ENCODE data around the gene FBXL15. TPM values are rescaled to one million over a fixed set of nuclear protein-coding genes. Genes with fewer than 3 reads are reported as not detected.
A peak's percentile ranks its signal among the peaks of the same experiment; 100 is the strongest.

The FBXL15 gene
- total RNA-seq: 10 to 100 TPM; 13.4 to 34.0 (median 27.2) TPM

GRCh38 chr10:102420714-102421506, at the start of gene FBXL15:
Gene FBXL15 (plus strand): TSS chr10:102420836. CDS start chr10:102421130, 294 bp downstream.
- peaks cover 0 to 6% of the 10 kb centered on the region in 2 donors for H3K36me3 ChIP-seq
- no peaks in the 10 kb centered on the region for H3K9me3 ChIP-seq
- peak within 1 kb of the TSS; percentile 32 to 92 (median 87) for H3K27ac ChIP-seq
- peak in 1 of 6 experiments; percentile 35 for TF ChIP-seq CTCF (IDR thresholded peaks at IDR 0.05)
- peak in 1 of 2 donors; percentile 65 for TF ChIP-seq POLR2A (IDR thresholded peaks at IDR 0.05)
- H3K4me3 ChIP-seq (replicated peaks in 1 of 3): peak within 1 kb of the TSS; percentile 3 to 91 (median 88)
- peak; percentile 98 for DNase-seq
- intact Hi-C loops (cut with DNase I): loop anchor here (10.0 kb wide), 1 partner anchor 164 kb away; no protein-coding TSS in a partner anchor
- H3K4me1 ChIP-seq: peaks cover 29 to 36% of the 10 kb centered on the region in 2 donors
- no peaks in the 10 kb centered on the region for H3K27me3 ChIP-seq
- 0 to 1% methylated on average over 21 to 49 of the region's 66 CpGs for WGBS, 2 donors

- Histone ChIP-seq H3K36me3 (peaks cover 74 to 90% of the 10 kb centered on the region in 2 donors), H3K4me1 (no peaks in the 10 kb centered on the region), H3K9me3 (no peaks in the 10 kb centered on the region), H3K27me3 (no peaks in the 10 kb centered on the region), H3K27ac (no peak overlapping the region), H3K4me3 (replicated peaks in 1 of 3) (no peak overlapping the region)
- WGBS, 2 donors: 100% methylated on average over 2 of the region's 2 CpGs
- no peak for TF ChIP-seq CTCF (IDR thresholded peaks at IDR 0.05)
- TF ChIP-seq POLR2A (IDR thresholded peaks at IDR 0.05): no peak
- intact Hi-C loops (cut with DNase I): no loop called here
- no peak for DNase-seq
Measured at GRCh38 chr10:102371295-102371694, 49.3 kb upstream of the FBXL15 start.

- Histone ChIP-seq H3K27me3 (no peaks in the 10 kb centered on the region), H3K4me3 (replicated peaks in 1 of 3) (no peak overlapping the region), H3K27ac (no peak overlapping the region), H3K36me3 (peaks cover 67 to 85% of the 10 kb centered on the region in 2 donors), H3K9me3 (no peaks in the 10 kb centered on the region), H3K4me1 (no peaks in the 10 kb centered on the region)
- 81 to 85% methylated on average over 7 of the region's 7 CpGs for WGBS, 2 donors
- intact Hi-C loops (cut with DNase I): no loop called here
- DNase-seq: no peak
- TF ChIP-seq POLR2A (IDR thresholded peaks at IDR 0.05): no peak
Measured at GRCh38 chr10:102375250-102375649, 45.4 kb upstream of the FBXL15 start.

- TF ChIP-seq POLR2A (IDR thresholded peaks at IDR 0.05) (no peak), CTCF (IDR thresholded peaks at IDR 0.05) (no peak)
- H3K36me3 ChIP-seq: peaks cover 65 to 85% of the 10 kb centered on the region in 2 donors
- DNase-seq: no peak
- H3K27me3 ChIP-seq: no peaks in the 10 kb centered on the region
- WGBS, 2 donors: 85 to 88% methylated on average over 2 of the region's 2 CpGs
- no peak overlapping the region for H3K4me3 ChIP-seq (replicated peaks in 1 of 3)
- no peaks in the 10 kb centered on the region for H3K4me1 ChIP-seq
- H3K9me3 ChIP-seq: no peaks in the 10 kb centered on the region
- intact Hi-C loops (cut with DNase I): no loop called here
- no peak overlapping the region for H3K27ac ChIP-seq
Measured at GRCh38 chr10:102375867-102376266, 44.8 kb upstream of the FBXL15 start.

GRCh38 chr10:102376901-102377300, 43.7 kb upstream of the FBXL15 start:
- no peak overlapping the region for H3K27ac ChIP-seq
- H3K4me3 ChIP-seq (replicated peaks in 1 of 3): no peak overlapping the region
- H3K27me3 ChIP-seq: no peaks in the 10 kb centered on the region
- H3K4me1 ChIP-seq: no peaks in the 10 kb centered on the region
- TF ChIP-seq POLR2A (IDR thresholded peaks at IDR 0.05) (no peak), CTCF (IDR thresholded peaks at IDR 0.05) (no peak)
- no peak for DNase-seq
- peaks cover 63 to 83% of the 10 kb centered on the region in 2 donors for H3K36me3 ChIP-seq
- intact Hi-C loops (cut with DNase I): no loop called here
- WGBS, 2 donors: 97 to 98% methylated on average over 12 of the region's 12 CpGs
- H3K9me3 ChIP-seq: no peaks in the 10 kb centered on the region

Data from thyroid gland (tissue), 4 donors.